HL-60 (cell line): ENCODE results near the gene CLPTM1L.
"Not testable (repeated sequence)": the region's sequence is repeated elsewhere in the genome, so short reads cannot be mapped to it uniquely, and the experiment has no call there.

Source experiments
- CTCF ChIP-seq: IDR thresholded peaks from one replicate; pipeline ENCODE4 v1.5.1; 2011; ENCODE audit warnings: low read length, control low read depth, inconsistent platforms; ENCODE audit not compliant: insufficient read depth
- GABPA ChIP-seq: IDR thresholded peaks from 2 replicates; pipeline ENCODE4 v1.6.1; 2012; ENCODE audit warnings: low read depth
- POLR2AphosphoS5 ChIP-seq: IDR thresholded peaks from 2 replicates; pipeline ENCODE4 v1.6.1; 2012; ENCODE audit warnings: low read depth
- REST ChIP-seq: IDR thresholded peaks from 2 replicates; pipeline ENCODE4 v1.6.1; 2012; ENCODE audit warnings: low read depth; ENCODE audit not compliant: insufficient replicate concordance

DNA sequence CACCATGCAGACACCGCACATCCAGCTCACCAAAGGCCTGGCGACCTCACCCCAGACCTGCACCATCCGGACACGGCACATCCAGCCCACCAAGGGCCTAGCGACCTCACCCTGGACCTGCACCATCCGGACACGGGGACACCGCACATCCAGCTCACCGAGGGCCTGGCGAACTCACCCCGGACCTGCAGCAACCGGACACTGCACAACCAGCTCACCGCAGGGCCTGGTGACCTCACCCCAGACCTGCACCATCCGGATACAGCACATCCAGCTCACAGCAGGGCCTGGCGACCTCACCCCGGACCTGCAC, 61.2 kb downstream of the CLPTM1L start:
- TF ChIP-seq CTCF, REST, POLR2AphosphoS5, GABPA: not testable (repeated sequence)
